ENCODE measurements around the gene USP47. TPM values are rescaled to one million over a fixed set of nuclear protein-coding genes. Genes with fewer than 3 reads are reported as not detected.
A peak's percentile ranks its signal among the peaks of the same experiment; 100 is the strongest.

Gene USP47
- total and polyA plus RNA-seq, 2 donors (not counting 1 experiment from before 2014, with no cell fraction given): 12.8 to 52.9 TPM

GRCh38 chr11:11987503-11988022, 145.8 kb downstream of the USP47 start:
- no peaks in the 10 kb centered on the region for H3K36me3 ChIP-seq (replicated peaks in 1 of 2; ENCODE audit: control extremely low read depth in 1 of 2, control insufficient read depth in 1 of 2, extremely low read depth in 1 of 2, insufficient read depth in 2 of 2, low read length in 1 of 2)
- POLR2A ChIA-PET: no interaction called here
- H3K4me3 Mint-ChIP-seq: no peak overlapping the region
- H3K4me1 Mint-ChIP-seq: no peaks in the 10 kb centered on the region
- CTCF ChIA-PET: interaction anchor here (0.8 kb wide), 1 partner anchor 91 kb away, joined by 3 read pairs; no protein-coding TSS in a partner anchor
- H3K9ac ChIP-seq (ENCODE audit: low read length): no peak overlapping the region
- no CpG with 5 or more reads among the region's 1 CpG for WGBS (ENCODE audit: insufficient coverage)
- no peak overlapping the region for H3K27ac ChIP-seq (ENCODE audit: low read length in 2 of 2)
- no peak overlapping the region for H3K4me3 ChIP-seq (ENCODE audit: control extremely low read depth in 1 of 5, extremely low read depth in 1 of 5, insufficient read depth in 1 of 5, low read depth in 2 of 5, low read length in 4 of 5)
- H3K27ac Mint-ChIP-seq: no peak overlapping the region
- peaks cover 15% of the 10 kb centered on the region for H3K27me3 Mint-ChIP-seq
- TF ChIP-seq EZH2 (IDR thresholded peaks at IDR 0.05; ENCODE audit: borderline replicate concordance, insufficient read depth, low read depth, low read length, poor library complexity, severe bottlenecking) (no peak), CTCF (IDR thresholded peaks at IDR 0.05) (peak; percentile 16)
- no peak overlapping the region for H2AFZ ChIP-seq (ENCODE audit: insufficient read depth, low read depth, low read length, poor library complexity, severe bottlenecking)
- no peaks in the 10 kb centered on the region for H3K9me3 ChIP-seq (ENCODE audit: control extremely low read depth in 1 of 3, control insufficient read depth in 2 of 3, insufficient read depth in 1 of 3, low read length in 2 of 3)
- H3K27me3 ChIP-seq (replicated peaks in 1 of 4; ENCODE audit: control extremely low read depth in 1 of 4, control insufficient read depth in 3 of 4, insufficient read depth in 4 of 4, low read length in 3 of 4): no peaks in the 10 kb centered on the region
- H3K4me1 ChIP-seq (ENCODE audit: control insufficient read depth in 2 of 2, insufficient read depth in 2 of 2, low read length in 2 of 2): no peaks in the 10 kb centered on the region
- no peak for DNase-seq
- ATAC-seq (ENCODE audit: low read depth): no peak
- no peak overlapping the region for H3K4me2 ChIP-seq (replicated peaks; ENCODE audit: low read depth, low read length, poor library complexity, severe bottlenecking)
- intact Hi-C loops (cut with micrococcal nuclease): loop anchor here (2.0 kb wide), 1 partner anchor 39 kb away; no protein-coding TSS in a partner anchor
- H4K20me1 ChIP-seq (ENCODE audit: control insufficient read depth, insufficient read depth, low read length, poor library complexity, severe bottlenecking): no peaks in the 10 kb centered on the region
- no peaks in the 10 kb centered on the region for H3K79me2 ChIP-seq (ENCODE audit: control insufficient read depth, insufficient read depth, low read length)
- H3K9me3 Mint-ChIP-seq (ENCODE audit: insufficient read depth): no peaks in the 10 kb centered on the region

- Histone ChIP-seq H3K4me2 (replicated peaks; ENCODE audit: low read depth, low read length, poor library complexity, severe bottlenecking) (no peak overlapping the region), H3K9ac (ENCODE audit: low read length) (no peak overlapping the region), H4K20me1 (ENCODE audit: control insufficient read depth, insufficient read depth, low read length, poor library complexity, severe bottlenecking) (no peaks in the 10 kb centered on the region), H3K9me3 (ENCODE audit: control extremely low read depth in 1 of 3, control insufficient read depth in 2 of 3, insufficient read depth in 1 of 3, low read length in 2 of 3) (no peaks in the 10 kb centered on the region), H3K27me3 (replicated peaks in 1 of 4; ENCODE audit: control extremely low read depth in 1 of 4, control insufficient read depth in 3 of 4, insufficient read depth in 4 of 4, low read length in 3 of 4) (no peaks in the 10 kb centered on the region), H3K27ac (ENCODE audit: low read length in 2 of 2) (no peak overlapping the region), H3K79me2 (ENCODE audit: control insufficient read depth, insufficient read depth, low read length) (no peaks in the 10 kb centered on the region), H3K4me3 (ENCODE audit: control extremely low read depth in 1 of 5, extremely low read depth in 1 of 5, insufficient read depth in 1 of 5, low read depth in 2 of 5, low read length in 4 of 5) (no peak overlapping the region), H3K36me3 (replicated peaks in 1 of 2; ENCODE audit: control extremely low read depth in 1 of 2, control insufficient read depth in 1 of 2, extremely low read depth in 1 of 2, insufficient read depth in 2 of 2, low read length in 1 of 2) (no peaks in the 10 kb centered on the region), H2AFZ (ENCODE audit: insufficient read depth, low read depth, low read length, poor library complexity, severe bottlenecking) (no peak overlapping the region), H3K4me1 (ENCODE audit: control insufficient read depth in 2 of 2, insufficient read depth in 2 of 2, low read length in 2 of 2) (no peaks in the 10 kb centered on the region)
- H3K27me3 Mint-ChIP-seq: peaks cover 15% of the 10 kb centered on the region
- DNase-seq (no peak), ATAC-seq (ENCODE audit: low read depth) (no peak)
- H3K27ac Mint-ChIP-seq: no peak overlapping the region
- POLR2A ChIA-PET: no interaction called here
- TF ChIP-seq CTCF (IDR thresholded peaks at IDR 0.05): no peak
- no peak for TF ChIP-seq EZH2 (IDR thresholded peaks at IDR 0.05; ENCODE audit: borderline replicate concordance, insufficient read depth, low read depth, low read length, poor library complexity, severe bottlenecking)
- H3K9me3 Mint-ChIP-seq (ENCODE audit: insufficient read depth): no peaks in the 10 kb centered on the region
- intact Hi-C loops (cut with micrococcal nuclease): no loop called here
- H3K4me1 Mint-ChIP-seq: no peaks in the 10 kb centered on the region
- no peak overlapping the region for H3K4me3 Mint-ChIP-seq
- WGBS (ENCODE audit: insufficient coverage): 66% methylated on average over 3 of the region's 7 CpGs
- CTCF ChIA-PET: no interaction called here
Observed at GRCh38 chr11:11988099-11988651, 146.4 kb downstream of the USP47 start.
